RWPE1 (cell line): Measurements from ENCODE around the gene LCE1A.

ENCODE experiments used
- CTCF ChIA-PET: fragments of 350-600 bp; sonication (Branson Sonifier 250); formaldehyde crosslinking; extraction: SDS; loops from one replicate; lab custom pipeline; 2021; lab: Yijun Ruan, JAX
- POLR2A ChIA-PET: fragments of 400-600 bp; formaldehyde crosslinking; extraction: SDS; loops from one replicate; lab custom pipeline; 2020; ENCODE audit warnings: antibody characterized with exemption; ENCODE audit not compliant: low non-redundant PET; lab: Yijun Ruan, JAX
- DNase-seq: peaks from one replicate; pipeline ENCODE4 v3.0.0; 2012; ENCODE audit warnings: low spot score
- H3K27ac ChIP-seq: fragments of 450-650 bp; 2 replicates; pipeline ENCODE4 v1.5.1; 2017
- CTCF ChIP-seq: fragments of 450-650 bp; conservative IDR thresholded peaks from 2 replicates; pipeline ENCODE4 v1.5.1; 2017; ENCODE audit warnings: low read depth, mild to moderate bottlenecking

Gene LCE1A

GRCh38 chr1:152827173-152827572, at the start of gene LCE1A:
TSS of gene LCE1A (plus strand) at chr1:152827473. CDS start at chr1:152827473, 0 bp downstream.
- POLR2A ChIA-PET = no interaction called here
- TF ChIP-seq CTCF = no peak
- no peak within 1 kb of the TSS for H3K27ac ChIP-seq
- CTCF ChIA-PET = no interaction called here
- no peak for DNase-seq

- DNase-seq = no peak
- TF ChIP-seq CTCF = 0 out of 2 replicates have a peak, but pooled peaks have one; percentile 9
- POLR2A ChIA-PET = no interaction called here
- CTCF ChIA-PET = interaction anchor here (0.6 kb wide), 1 partner anchor 88 kb away, joined by 4 read pairs; no protein-coding TSS in a partner anchor
- H3K27ac ChIP-seq = no peak overlapping the region
Observed at GRCh38 chr1:152777510-152778137, 49.6 kb upstream of the LCE1A start.

GRCh38 chr1:152783095-152783494, 44.2 kb upstream of the LCE1A start:
- ChIA-PET POLR2A (no interaction called here), CTCF (no interaction called here)
- TF ChIP-seq CTCF = no peak
- no peak for DNase-seq
- no peak overlapping the region for H3K27ac ChIP-seq

- H3K27ac ChIP-seq = no peak within 1 kb of the TSS
- ChIA-PET CTCF (interaction anchor here (1.4 kb wide), 1 partner anchor 14 kb away, joined by 5 read pairs; no protein-coding TSS in a partner anchor), POLR2A (interaction anchor here (0.6 kb wide), 1 partner anchor 14 kb away, joined by 3 read pairs; no protein-coding TSS in a partner anchor)
- no peak for TF ChIP-seq CTCF
- DNase-seq = peak; percentile 81
Observed at GRCh38 chr1:152786077-152786476, 41.2 kb upstream of the LCE1A start, which contains the start of gene LCE1E. TSS of gene LCE1E (plus strand) at chr1:152786257. CDS start at chr1:152787300, 1,043 bp downstream.

- ChIA-PET CTCF (no interaction called here), POLR2A (no interaction called here)
Observed at GRCh38 chr1:152795686-152796085, 31.6 kb upstream of the LCE1A start.

GRCh38 chr1:152796421-152796820, 30.9 kb upstream of the LCE1A start, which contains the start of gene LCE1D:
TSS of gene LCE1D (plus strand) at chr1:152796721. CDS start at chr1:152797795, 1,074 bp downstream.
- ChIA-PET CTCF (interaction anchor here (0.6 kb wide), 1 partner anchor 25 kb away, joined by 4 read pairs; no protein-coding TSS in a partner anchor), POLR2A (no interaction called here)
- H3K27ac ChIP-seq = no peak within 1 kb of the TSS
- no peak for TF ChIP-seq CTCF
- no peak for DNase-seq

More at GRCh38 chr1:152795686-152796085, 31.6 kb upstream of the LCE1A start:
- no peak overlapping the region for H3K27ac ChIP-seq
- no peak for TF ChIP-seq CTCF
- no peak for DNase-seq
